K562 (cell line): ENCODE data around the gene USP24. TPM values are rescaled to one million over a fixed set of nuclear protein-coding genes. Genes with fewer than 3 reads are reported as not detected.
A peak's percentile ranks its signal among the peaks of the same experiment; 100 is the strongest.

Experiments used
- ATF7 ChIP-seq: fragments of 450-650 bp; IDR thresholded peaks from 2 replicates; pipeline ENCODE4 v1.7.1; 2014; ENCODE audit warnings: mild to moderate bottlenecking, moderate library complexity
- CBX5 ChIP-seq: IDR thresholded peaks from 2 replicates; pipeline ENCODE4 v1.6.1; 2014; ENCODE audit warnings: low read depth, borderline replicate concordance
- DPF2 ChIP-seq: fragments of 450-650 bp; IDR thresholded peaks from 2 replicates; pipeline ENCODE4 v1.6.1; 2016
- EGR1 ChIP-seq: fragments of 450-650 bp; conservative IDR thresholded peaks from 2 replicates; pipeline ENCODE4 v1.6.1; 2017; ENCODE audit warnings: mild to moderate bottlenecking
- ELF1 ChIP-seq: fragments of 200-800 bp; sonication (Bioruptor generic); IDR thresholded peaks from 2 replicates; pipeline ENCODE4 v1.6.1; 2016; ENCODE audit warnings: missing genetic modification characterization, missing compliant biosample characterization
- FOXM1 ChIP-seq, 2 experiments: fragments of 450-650 bp in 1 of 2; sonication (generic) in 1 of 2; formaldehyde crosslinking in 1 of 2; IDR thresholded peaks; 2 replicates each; pipeline versions ENCODE4 v1.6.1 to v1.9.0; 2017 to 2022; ENCODE audit warnings: low read depth in 2 of 2, mild to moderate bottlenecking in 2 of 2, missing genetic modification reagents in 1 of 2, moderate library complexity in 1 of 2
- JUN ChIP-seq, 2 experiments: sonication (generic) in 1 of 2; formaldehyde crosslinking in 1 of 2; IDR thresholded peaks; 2 replicates each; pipeline versions ENCODE4 v1.6.1 to v1.8.0; 2012 to 2022; ENCODE audit warnings: borderline replicate concordance in 2 of 2, mild to moderate bottlenecking in 2 of 2, improper control_type of control experiment in 1 of 2, low read depth in 1 of 2, low read length in 1 of 2, missing genetic modification reagents in 1 of 2
- MAZ ChIP-seq, 2 experiments: fragments of 450-650 bp in 1 of 2; sonication (generic) in 1 of 2; formaldehyde crosslinking; IDR thresholded peaks in 1 of 2; conservative IDR thresholded peaks in 1 of 2; 2 replicates each; pipeline versions ENCODE4 v1.4.0 to v1.5.0; 2020; ENCODE audit warnings: mild to moderate bottlenecking in 1 of 2, missing genetic modification reagents in 1 of 2
- NCOA1 ChIP-seq: fragments of 450-650 bp; IDR thresholded peaks from 2 replicates; pipeline ENCODE4 v1.6.1; 2016; ENCODE audit warnings: low read depth
- NUFIP1 ChIP-seq: fragments of 450-650 bp; IDR thresholded peaks from 2 replicates; pipeline ENCODE4 v1.6.1; 2018; ENCODE audit not compliant: partially characterized antibody
- SRSF3 ChIP-seq: fragments of 200-400 bp; formaldehyde crosslinking; IDR thresholded peaks from 2 replicates; pipeline ENCODE4 v1.6.1; 2016; ENCODE audit warnings: mild to moderate bottlenecking, low read length, moderate library complexity; ENCODE audit not compliant: insufficient read depth
- STAT5A ChIP-seq: IDR thresholded peaks from 2 replicates; pipeline ENCODE4 v1.6.1; 2012; ENCODE audit warnings: low read length, inconsistent platforms, borderline replicate concordance
- YBX1 ChIP-seq: fragments of 450-650 bp; IDR thresholded peaks from 2 replicates; pipeline ENCODE4 v1.7.1; 2016; ENCODE audit warnings: mild to moderate bottlenecking
- ZBTB8A ChIP-seq: fragments of 450-650 bp; IDR thresholded peaks from 2 replicates; pipeline ENCODE4 v1.6.1; 2018; ENCODE audit warnings: mild to moderate bottlenecking, moderate library complexity; ENCODE audit not compliant: partially characterized antibody
- ZC3H11A ChIP-seq: IDR thresholded peaks from 2 replicates; pipeline ENCODE4 v1.6.1; 2012; ENCODE audit warnings: low read depth, low read length, improper control_type of control experiment
- ZNF174 ChIP-seq: fragments of 250-450 bp; sonication (Bioruptor Pico); IDR thresholded peaks from 2 replicates; pipeline ENCODE4 v1.4.0; 2020; ENCODE audit warnings: mild to moderate bottlenecking
- ZNF175 ChIP-seq: fragments of 200-800 bp; sonication (Bioruptor generic); IDR thresholded peaks from 2 replicates; pipeline ENCODE4 v1.6.1; 2016; ENCODE audit warnings: low read depth, mild to moderate bottlenecking, missing genetic modification characterization, missing compliant biosample characterization
- ZNF57 ChIP-seq: fragments of 450-650 bp; formaldehyde crosslinking; IDR thresholded peaks from 2 replicates; pipeline ENCODE4 v1.4.0; 2020; ENCODE audit warnings: mild to moderate bottlenecking, moderate library complexity
- ZNF589 ChIP-seq: fragments of 200-800 bp; sonication (Bioruptor generic); IDR thresholded peaks from 2 replicates; pipeline ENCODE4 v1.6.1; 2016; ENCODE audit warnings: low read depth, missing genetic modification characterization, missing compliant biosample characterization
- ZNF696 ChIP-seq: fragments of 250-450 bp; sonication (Bioruptor Pico); conservative IDR thresholded peaks from 2 replicates; pipeline ENCODE4 v1.4.0; 2020; ENCODE audit warnings: mild to moderate bottlenecking, moderate library complexity
- polyA plus RNA-seq, 8 experiments: library from polyadenylated mRNA; depleted of rRNA in 4 of 8; stranded (reverse) in 5 of 8; unstranded in 3 of 8; fragments of >200 nt; fragmentation: Nextera tagmentation in 2 of 8; fragmentation: Illumina TruSeq in 1 of 8; extraction: Ambion mirVana in 2 of 8; extraction: Trizol in 1 of 8; gene quantifications; 2 replicates each; pipeline versions ENCODE4 v1.2.1 to v1.2.3, GENCODE V29; 2011 to 2014; ENCODE audit warnings: inconsistent platforms in 1 of 8, missing spikeins in 1 of 8
- total RNA-seq, 7 experiments: library from RNA; depleted of rRNA in 6 of 7; stranded (reverse); fragments of >200 nt in 6 of 7; fragmentation: Illumina TruSeq in 2 of 7; extraction: Trizol in 2 of 7; gene quantifications; 2 replicates each; pipeline versions ENCODE4 v1.2.1 to v1.2.3, GENCODE V29; 2011 to 2021; ENCODE audit warnings: low replicate concordance in 1 of 7
- TF ChIP-seq, protein P1 (sequence below), 2 experiments: fragments of 450-650 bp; IDR thresholded peaks; 2 replicates each; pipeline ENCODE4 v1.6.1; 2016
- TF ChIP-seq, protein P2 (sequence below): conservative IDR thresholded peaks from 2 replicates; pipeline ENCODE4 v1.6.1; 2011; ENCODE audit warnings: low read depth, mild to moderate bottlenecking, low read length; ENCODE audit not compliant: control insufficient read depth
- TF ChIP-seq, protein P3 (sequence below): fragments of 250-450 bp; sonication (Bioruptor Pico); IDR thresholded peaks from 2 replicates; pipeline ENCODE4 v1.8.0; 2022; ENCODE audit warnings: moderate library complexity, mild to moderate bottlenecking, inconsistent platforms
- TF ChIP-seq, protein P4 (sequence below): fragments of 450-650 bp; formaldehyde crosslinking; IDR thresholded peaks from 2 replicates; pipeline ENCODE4 v1.4.0; 2022; ENCODE audit warnings: missing genetic modification characterization

Gene USP24
- total and polyA plus RNA-seq, 9 of the 15 experiments (the other 6 are each of a cell fraction or from before 2014, with no cell fraction given) = 7.7 to 62.6 (median 36.8) TPM

- peak in 1 of 2 experiments; percentile 60; a peak in 2 of 4 replicates for TF ChIP-seq MAZ (CRISPR knock-in tag; conservative IDR thresholded peaks at IDR 0.05 in 1 of 2, IDR thresholded peaks at IDR 0.05 in 1 of 2)
- TF ChIP-seq SRSF3 = no peak
- TF ChIP-seq, protein P1, sequence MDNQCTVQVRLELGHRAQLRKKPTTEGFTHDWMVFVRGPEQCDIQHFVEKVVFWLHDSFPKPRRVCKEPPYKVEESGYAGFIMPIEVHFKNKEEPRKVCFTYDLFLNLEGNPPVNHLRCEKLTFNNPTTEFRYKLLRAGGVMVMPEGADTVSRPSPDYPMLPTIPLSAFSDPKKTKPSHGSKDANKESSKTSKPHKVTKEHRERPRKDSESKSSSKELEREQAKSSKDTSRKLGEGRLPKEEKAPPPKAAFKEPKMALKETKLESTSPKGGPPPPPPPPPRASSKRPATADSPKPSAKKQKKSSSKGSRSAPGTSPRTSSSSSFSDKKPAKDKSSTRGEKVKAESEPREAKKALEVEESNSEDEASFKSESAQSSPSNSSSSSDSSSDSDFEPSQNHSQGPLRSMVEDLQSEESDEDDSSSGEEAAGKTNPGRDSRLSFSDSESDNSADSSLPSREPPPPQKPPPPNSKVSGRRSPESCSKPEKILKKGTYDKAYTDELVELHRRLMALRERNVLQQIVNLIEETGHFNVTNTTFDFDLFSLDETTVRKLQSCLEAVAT (IDR thresholded peaks at IDR 0.05) = no peak
- no peak for TF ChIP-seq ZNF57 (CRISPR knock-in tag)
- TF ChIP-seq, protein P2, sequence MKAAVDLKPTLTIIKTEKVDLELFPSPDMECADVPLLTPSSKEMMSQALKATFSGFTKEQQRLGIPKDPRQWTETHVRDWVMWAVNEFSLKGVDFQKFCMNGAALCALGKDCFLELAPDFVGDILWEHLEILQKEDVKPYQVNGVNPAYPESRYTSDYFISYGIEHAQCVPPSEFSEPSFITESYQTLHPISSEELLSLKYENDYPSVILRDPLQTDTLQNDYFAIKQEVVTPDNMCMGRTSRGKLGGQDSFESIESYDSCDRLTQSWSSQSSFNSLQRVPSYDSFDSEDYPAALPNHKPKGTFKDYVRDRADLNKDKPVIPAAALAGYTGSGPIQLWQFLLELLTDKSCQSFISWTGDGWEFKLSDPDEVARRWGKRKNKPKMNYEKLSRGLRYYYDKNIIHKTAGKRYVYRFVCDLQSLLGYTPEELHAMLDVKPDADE = no peak
- TF ChIP-seq, protein P3, sequence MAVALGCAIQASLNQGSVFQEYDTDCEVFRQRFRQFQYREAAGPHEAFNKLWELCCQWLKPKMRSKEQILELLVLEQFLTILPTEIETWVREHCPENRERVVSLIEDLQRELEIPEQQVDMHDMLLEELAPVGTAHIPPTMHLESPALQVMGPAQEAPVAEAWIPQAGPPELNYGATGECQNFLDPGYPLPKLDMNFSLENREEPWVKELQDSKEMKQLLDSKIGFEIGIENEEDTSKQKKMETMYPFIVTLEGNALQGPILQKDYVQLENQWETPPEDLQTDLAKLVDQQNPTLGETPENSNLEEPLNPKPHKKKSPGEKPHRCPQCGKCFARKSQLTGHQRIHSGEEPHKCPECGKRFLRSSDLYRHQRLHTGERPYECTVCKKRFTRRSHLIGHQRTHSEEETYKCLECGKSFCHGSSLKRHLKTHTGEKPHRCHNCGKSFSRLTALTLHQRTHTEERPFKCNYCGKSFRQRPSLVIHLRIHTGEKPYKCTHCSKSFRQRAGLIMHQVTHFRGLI (CRISPR knock-in tag) = no peak
- TF ChIP-seq EGR1 = no peak
- TF ChIP-seq ZNF174 = no peak
- TF ChIP-seq, protein P4, sequence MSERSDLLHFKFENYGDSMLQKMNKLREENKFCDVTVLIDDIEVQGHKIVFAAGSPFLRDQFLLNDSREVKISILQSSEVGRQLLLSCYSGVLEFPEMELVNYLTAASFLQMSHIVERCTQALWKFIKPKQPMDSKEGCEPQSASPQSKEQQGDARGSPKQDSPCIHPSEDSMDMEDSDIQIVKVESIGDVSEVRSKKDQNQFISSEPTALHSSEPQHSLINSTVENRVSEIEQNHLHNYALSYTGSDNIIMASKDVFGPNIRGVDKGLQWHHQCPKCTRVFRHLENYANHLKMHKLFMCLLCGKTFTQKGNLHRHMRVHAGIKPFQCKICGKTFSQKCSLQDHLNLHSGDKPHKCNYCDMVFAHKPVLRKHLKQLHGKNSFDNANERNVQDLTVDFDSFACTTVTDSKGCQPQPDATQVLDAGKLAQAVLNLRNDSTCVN (CRISPR knock-in tag) = no peak
- peak; percentile 53 for TF ChIP-seq ATF7
- TF ChIP-seq ZNF696 (CRISPR knock-in tag) = no peak
- TF ChIP-seq YBX1 = no peak
- TF ChIP-seq ZNF589 = no peak
- TF ChIP-seq FOXM1 (IDR thresholded peaks at IDR 0.05; ENCODE audit: low read depth) = no peak
- TF ChIP-seq FOXM1 (CRISPR knock-in tag; IDR thresholded peaks at IDR 0.05; ENCODE audit: low read depth) = peak; percentile 78; the same call in 1 of the 2 replicates
- no peak for TF ChIP-seq NCOA1
- TF ChIP-seq ELF1 = no peak
- TF ChIP-seq ZBTB8A = no peak
- no peak for TF ChIP-seq STAT5A
- TF ChIP-seq CBX5 = no peak
- TF ChIP-seq NUFIP1 = no peak
- no peak for TF ChIP-seq JUN (IDR thresholded peaks at IDR 0.05; ENCODE audit: borderline replicate concordance, low read depth, low read length)
- no peak for TF ChIP-seq JUN (CRISPR knock-in tag; IDR thresholded peaks at IDR 0.05; ENCODE audit: borderline replicate concordance)
- no peak for TF ChIP-seq ZNF175
- no peak; the same call in 1 of the 2 replicates for TF ChIP-seq DPF2
- no peak for TF ChIP-seq ZC3H11A
Observed at GRCh38 chr1:55039342-55040082, 175.7 kb downstream of the USP24 start, which contains the start of gene PCSK9 (continued).
